ENCODE measurements around the gene SH3BP1. TPM values are rescaled to one million over a fixed set of nuclear protein-coding genes. Genes with fewer than 3 reads are reported as not detected.

The SH3BP1 gene
- total and polyA plus RNA-seq, 4 donors: 3.6 to 8.8 (median 5.8) TPM

DNA sequence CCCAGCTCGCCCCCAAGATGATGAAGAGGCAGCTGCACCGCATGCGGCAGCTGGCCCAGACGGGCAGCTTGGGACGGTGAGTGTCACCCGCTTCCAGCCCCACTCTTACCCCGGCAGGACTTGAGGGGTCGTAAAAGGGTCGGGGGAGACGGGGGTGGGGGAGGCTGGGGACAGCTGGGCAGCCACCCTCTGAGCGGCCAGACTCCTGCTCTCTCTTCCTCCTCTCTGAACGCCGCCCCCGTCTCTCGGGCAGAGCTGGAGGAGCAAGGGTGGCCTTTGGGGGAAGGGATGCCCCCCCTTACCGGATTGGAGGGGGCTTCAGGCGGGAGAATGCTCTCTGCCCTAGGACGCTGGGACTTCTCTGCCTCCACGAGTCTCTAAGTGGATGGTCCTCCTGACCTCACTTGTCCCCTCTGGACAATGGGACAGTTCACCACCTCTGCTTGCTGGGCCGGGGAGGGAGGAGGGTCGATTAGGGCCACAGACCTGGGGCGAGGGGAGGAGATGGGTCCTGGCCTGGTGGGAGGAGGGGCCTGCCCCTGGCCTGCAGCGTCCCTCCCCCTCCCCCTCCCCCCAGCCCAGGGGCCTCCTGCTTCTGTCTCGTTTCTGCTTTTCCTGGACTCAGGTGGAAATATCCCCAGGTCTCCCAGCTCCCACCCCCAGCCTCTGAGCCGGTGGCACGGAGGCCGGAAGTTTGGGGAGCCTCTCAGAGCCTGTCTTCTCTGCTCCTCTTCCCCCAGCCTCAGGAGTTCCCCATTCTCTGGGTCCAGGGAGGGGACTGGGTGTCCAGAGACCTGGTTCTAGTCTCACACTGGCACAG is 512 bp downstream of the SH3BP1 start:
- H3K4me1 ChIP-seq (ENCODE audit: control insufficient read depth, insufficient read depth, low read length): peaks cover 40% of the 10 kb centered on the region
- no peak overlapping the region for H3K27ac ChIP-seq (ENCODE audit: low read depth, low read length)
- 12% methylated on average over 8 of the region's 27 CpGs for WGBS (ENCODE audit: insufficient coverage)

DNA sequence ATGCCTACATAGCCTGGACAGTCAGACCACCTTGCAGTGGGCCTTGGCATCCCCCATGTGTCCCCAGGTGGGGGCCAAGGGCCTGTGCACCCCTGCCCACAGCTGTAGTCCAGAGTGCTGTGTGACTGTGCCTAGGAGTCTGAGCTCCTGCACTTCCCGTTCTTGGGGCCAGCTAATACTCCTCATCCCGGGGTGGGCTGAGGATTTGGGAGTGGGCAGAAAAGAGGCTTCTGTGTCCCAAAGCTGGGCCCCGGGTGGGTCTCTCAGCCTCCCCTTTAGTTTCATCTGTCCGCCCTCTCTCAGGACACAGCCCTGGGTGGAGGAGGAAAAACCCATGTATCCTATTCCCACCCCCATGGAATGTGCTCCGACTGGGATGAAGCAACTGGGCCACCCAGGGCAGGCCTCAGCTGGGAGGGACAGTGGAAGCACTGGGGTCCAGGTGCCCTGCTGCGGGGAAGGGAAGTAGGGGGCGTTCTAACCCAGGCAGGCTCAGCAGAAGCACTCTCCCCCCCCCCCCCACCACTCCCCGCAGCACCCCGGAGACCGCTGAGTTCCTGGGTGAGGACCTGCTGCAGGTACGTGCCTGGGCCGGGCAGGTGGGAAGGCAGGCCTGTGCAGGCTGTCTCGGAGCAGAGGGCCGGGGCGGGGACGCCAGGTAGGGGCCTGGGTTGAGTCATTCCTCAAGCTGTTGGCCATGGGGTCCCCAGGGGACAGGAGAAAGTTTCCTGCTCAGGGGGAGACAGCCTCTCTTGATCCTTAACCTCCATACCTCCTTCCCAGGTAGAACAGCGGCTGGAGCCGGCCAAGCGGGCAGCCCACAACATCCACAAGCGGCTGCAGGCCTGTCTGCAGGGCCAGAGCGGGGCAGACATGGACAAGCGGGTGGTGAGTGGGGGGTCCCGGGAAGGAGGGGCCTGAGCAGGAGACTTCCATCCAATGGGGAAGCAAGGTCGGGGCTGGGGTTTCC is 1.4 kb downstream of the SH3BP1 start:
- H3K9me3 ChIP-seq (ENCODE audit: control insufficient read depth, insufficient read depth, low read length): no peaks in the 10 kb centered on the region
- H3K36me3 ChIP-seq (ENCODE audit: control insufficient read depth, insufficient read depth, low read length): peaks cover 17% of the 10 kb centered on the region
- WGBS (ENCODE audit: insufficient coverage): 79% methylated on average over 14 of the region's 24 CpGs
- H3K27ac ChIP-seq (ENCODE audit: low read depth, low read length): no peak overlapping the region
- DNase-seq (ENCODE audit: low read depth in 4 of 6, low spot score in 6 of 6): no peak
- H3K4me1 ChIP-seq (ENCODE audit: control insufficient read depth, insufficient read depth, low read length): peaks cover 34% of the 10 kb centered on the region
- H3K27me3 ChIP-seq (ENCODE audit: control insufficient read depth, insufficient read depth, low read length): peaks cover 10% of the 10 kb centered on the region
- no peak overlapping the region for H3K4me3 ChIP-seq (ENCODE audit: low read depth, low read length)

More for the DNA sequence above, 512 bp downstream of the SH3BP1 start:
- Histone ChIP-seq H3K27me3 (ENCODE audit: control insufficient read depth, insufficient read depth, low read length) (peaks cover 10% of the 10 kb centered on the region), H3K4me3 (ENCODE audit: low read depth, low read length) (peak overlapping the region; percentile 32), H3K9me3 (ENCODE audit: control insufficient read depth, insufficient read depth, low read length) (no peaks in the 10 kb centered on the region), H3K36me3 (ENCODE audit: control insufficient read depth, insufficient read depth, low read length) (peaks cover 19% of the 10 kb centered on the region)
- no peak for DNase-seq (ENCODE audit: low read depth in 4 of 6, low spot score in 6 of 6)

DNA sequence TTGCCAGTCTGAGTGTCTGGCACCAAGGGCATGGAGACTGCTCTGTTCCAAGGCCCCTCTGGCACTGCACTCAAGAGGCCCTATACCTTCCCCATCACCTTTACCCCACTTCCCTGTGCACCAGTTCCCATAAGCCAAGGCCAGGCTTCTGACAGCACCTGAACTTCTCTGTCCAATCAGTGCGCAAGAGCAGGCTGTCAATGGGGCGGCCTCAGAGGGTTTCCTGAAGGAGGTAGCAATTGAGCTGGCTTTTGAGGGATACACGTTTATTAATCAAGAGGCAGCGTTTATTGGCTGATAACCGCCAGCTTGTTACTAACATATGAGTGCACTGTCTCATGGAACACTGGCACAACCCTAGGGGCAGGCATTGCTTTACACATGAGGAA is 2.1 kb downstream of the SH3BP1 start:
- DNase-seq (ENCODE audit: low read depth in 4 of 6, low spot score in 6 of 6): no peak
- Histone ChIP-seq H3K27me3 (ENCODE audit: control insufficient read depth, insufficient read depth, low read length) (peaks cover 10% of the 10 kb centered on the region), H3K4me3 (ENCODE audit: low read depth, low read length) (no peak overlapping the region), H3K27ac (ENCODE audit: low read depth, low read length) (no peak overlapping the region), H3K4me1 (ENCODE audit: control insufficient read depth, insufficient read depth, low read length) (peaks cover 33% of the 10 kb centered on the region), H3K36me3 (ENCODE audit: control insufficient read depth, insufficient read depth, low read length) (peaks cover 11% of the 10 kb centered on the region), H3K9me3 (ENCODE audit: control insufficient read depth, insufficient read depth, low read length) (no peaks in the 10 kb centered on the region)
- WGBS (ENCODE audit: insufficient coverage): 95% methylated on average over 5 of the region's 5 CpGs

DNA sequence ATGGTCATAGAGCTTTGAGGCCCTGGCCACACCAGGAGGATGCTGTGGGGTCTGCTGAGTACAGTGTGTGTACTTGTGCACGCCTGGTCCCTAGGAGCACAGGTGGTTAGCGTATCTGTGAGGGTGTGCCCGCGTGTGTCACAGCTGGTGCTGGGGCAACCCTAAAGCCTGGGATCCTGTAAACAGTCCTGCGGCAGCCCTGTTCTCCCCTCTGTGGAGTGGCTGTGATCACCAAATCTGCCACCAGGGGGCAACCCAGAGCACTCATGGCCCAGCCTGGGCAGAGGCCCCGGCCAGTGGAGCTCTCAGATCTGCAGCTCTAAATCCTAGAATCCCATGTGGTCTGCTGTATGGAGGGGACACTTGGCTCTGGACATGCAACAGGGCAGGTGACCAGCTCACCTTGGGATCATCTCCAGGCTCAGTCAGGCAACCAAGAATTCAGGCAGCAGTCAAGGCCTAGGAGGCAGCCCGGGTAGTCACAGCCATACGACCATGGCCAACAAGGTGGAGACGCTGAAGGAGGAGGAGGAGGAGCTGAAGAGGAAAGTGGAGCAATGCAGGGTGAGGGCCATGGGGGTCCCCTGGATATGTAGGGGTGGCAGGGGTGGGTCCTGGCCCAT is 3.9 kb downstream of the SH3BP1 start:
- Histone ChIP-seq H3K27me3 (ENCODE audit: control insufficient read depth, insufficient read depth, low read length) (peaks cover 10% of the 10 kb centered on the region), H3K4me3 (ENCODE audit: low read depth, low read length) (no peak overlapping the region), H3K27ac (ENCODE audit: low read depth, low read length) (no peak overlapping the region), H3K4me1 (ENCODE audit: control insufficient read depth, insufficient read depth, low read length) (peaks cover 28% of the 10 kb centered on the region), H3K9me3 (ENCODE audit: control insufficient read depth, insufficient read depth, low read length) (no peaks in the 10 kb centered on the region), H3K36me3 (ENCODE audit: control insufficient read depth, insufficient read depth, low read length) (peaks cover 11% of the 10 kb centered on the region)
- DNase-seq (ENCODE audit: low read depth in 4 of 6, low spot score in 6 of 6): peak in 4 of 6 donors; percentile 56 to 90 (median 75)
- 43% methylated on average over 9 of the region's 9 CpGs for WGBS (ENCODE audit: insufficient coverage)

DNA sequence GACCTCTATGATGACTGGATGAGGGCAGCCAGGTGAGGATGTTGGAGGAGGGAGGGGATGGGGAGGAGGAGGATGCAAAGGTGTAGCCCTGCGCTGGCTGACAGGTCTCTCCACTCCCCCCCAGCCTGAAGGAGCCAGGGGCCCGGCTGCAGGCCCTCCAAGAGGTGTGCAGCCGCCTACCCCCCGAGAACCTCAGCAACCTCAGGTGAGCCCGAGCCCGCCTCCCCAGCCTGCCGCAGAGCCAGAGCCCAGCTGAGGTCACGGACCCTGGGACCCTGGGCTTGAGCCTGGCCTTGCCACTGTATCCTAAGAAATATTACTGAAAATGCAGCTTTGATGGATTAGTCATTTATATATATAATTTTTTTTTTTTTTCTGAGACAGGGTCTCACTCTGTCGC is 7.8 kb downstream of the SH3BP1 start:
- Histone ChIP-seq H3K36me3 (ENCODE audit: control insufficient read depth, insufficient read depth, low read length) (peaks cover 13% of the 10 kb centered on the region), H3K4me3 (ENCODE audit: low read depth, low read length) (no peak overlapping the region), H3K4me1 (ENCODE audit: control insufficient read depth, insufficient read depth, low read length) (peaks cover 7% of the 10 kb centered on the region), H3K27me3 (ENCODE audit: control insufficient read depth, insufficient read depth, low read length) (no peaks in the 10 kb centered on the region), H3K27ac (ENCODE audit: low read depth, low read length) (no peak overlapping the region), H3K9me3 (ENCODE audit: control insufficient read depth, insufficient read depth, low read length) (no peaks in the 10 kb centered on the region)
- 94% methylated on average over 8 of the region's 9 CpGs for WGBS (ENCODE audit: insufficient coverage)
- DNase-seq (ENCODE audit: low read depth in 4 of 6, low spot score in 6 of 6): no peak

DNA sequence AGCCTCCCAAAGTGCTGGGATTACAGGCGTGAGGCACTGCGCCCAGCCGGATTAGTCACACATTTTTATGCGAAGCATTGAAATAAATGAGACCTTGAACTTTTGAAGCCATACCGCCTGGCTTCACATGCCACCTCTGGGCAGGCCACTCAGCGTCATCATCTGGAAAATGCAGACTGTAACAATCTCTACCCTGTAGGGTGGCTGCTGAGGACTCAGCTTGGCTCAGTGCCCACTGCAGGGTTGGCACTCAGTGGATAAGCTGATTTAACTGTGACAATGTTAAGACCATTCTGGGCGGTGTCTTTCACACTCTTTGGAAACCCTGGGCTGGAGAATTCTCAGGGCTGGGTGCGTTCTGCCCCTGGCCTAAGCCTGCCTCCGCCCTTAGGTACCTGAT is 8.5 kb downstream of the SH3BP1 start:
- 60% methylated on average over 9 of the region's 9 CpGs for WGBS (ENCODE audit: insufficient coverage)
- no peak overlapping the region for H3K27ac ChIP-seq (ENCODE audit: low read depth, low read length)
- H3K4me1 ChIP-seq (ENCODE audit: control insufficient read depth, insufficient read depth, low read length): peaks cover 7% of the 10 kb centered on the region
- H3K27me3 ChIP-seq (ENCODE audit: control insufficient read depth, insufficient read depth, low read length): no peaks in the 10 kb centered on the region
- peak in 3 of 6 donors; percentile 20 to 56 (median 55) for DNase-seq (ENCODE audit: low read depth in 4 of 6, low spot score in 6 of 6)
- H3K4me3 ChIP-seq (ENCODE audit: low read depth, low read length): no peak overlapping the region
- H3K9me3 ChIP-seq (ENCODE audit: control insufficient read depth, insufficient read depth, low read length): no peaks in the 10 kb centered on the region
- peaks cover 11% of the 10 kb centered on the region for H3K36me3 ChIP-seq (ENCODE audit: control insufficient read depth, insufficient read depth, low read length)

DNA sequence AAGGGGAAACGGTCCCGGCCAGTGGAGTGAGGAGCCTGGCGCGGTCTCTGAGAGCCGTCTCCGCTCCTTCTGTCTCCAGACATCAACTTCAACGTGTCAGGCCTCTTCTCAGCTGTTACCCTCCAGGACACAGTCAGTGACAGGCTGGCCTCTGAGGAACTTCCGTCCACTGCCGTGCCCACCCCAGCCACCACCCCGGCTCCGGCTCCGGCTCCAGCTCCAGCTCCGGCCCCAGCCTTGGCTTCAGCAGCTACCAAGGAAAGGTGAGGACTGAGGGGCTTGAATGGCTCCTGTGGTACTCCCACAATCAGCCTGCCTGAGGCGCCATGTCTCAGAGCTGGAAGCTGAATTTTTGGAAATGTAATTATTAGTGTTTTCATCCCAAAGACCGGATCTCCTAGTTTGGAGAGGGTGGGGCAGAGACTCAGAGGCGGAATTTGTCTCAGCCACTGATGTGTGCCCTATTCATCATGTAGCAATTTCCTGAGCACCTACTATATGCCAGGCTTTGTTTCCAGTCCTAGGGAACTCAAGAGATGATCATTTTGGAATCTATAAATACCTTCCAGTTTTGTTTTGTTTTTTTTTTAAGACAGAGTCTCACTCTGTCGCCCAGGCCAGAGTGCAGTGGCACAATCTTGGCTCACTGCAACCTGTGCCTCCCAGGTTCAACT is 11.1 kb downstream of the SH3BP1 start:
- H3K9me3 ChIP-seq (ENCODE audit: control insufficient read depth, insufficient read depth, low read length): no peaks in the 10 kb centered on the region
- no peak overlapping the region for H3K27ac ChIP-seq (ENCODE audit: low read depth, low read length)
- H3K4me3 ChIP-seq (ENCODE audit: low read depth, low read length): no peak overlapping the region
- 96% methylated on average over 16 of the region's 17 CpGs for WGBS (ENCODE audit: insufficient coverage)
- H3K36me3 ChIP-seq (ENCODE audit: control insufficient read depth, insufficient read depth, low read length): peaks cover 11% of the 10 kb centered on the region
- no peaks in the 10 kb centered on the region for H3K27me3 ChIP-seq (ENCODE audit: control insufficient read depth, insufficient read depth, low read length)
- peaks cover 7% of the 10 kb centered on the region for H3K4me1 ChIP-seq (ENCODE audit: control insufficient read depth, insufficient read depth, low read length)
- DNase-seq (ENCODE audit: low read depth in 4 of 6, low spot score in 6 of 6): no peak

DNA sequence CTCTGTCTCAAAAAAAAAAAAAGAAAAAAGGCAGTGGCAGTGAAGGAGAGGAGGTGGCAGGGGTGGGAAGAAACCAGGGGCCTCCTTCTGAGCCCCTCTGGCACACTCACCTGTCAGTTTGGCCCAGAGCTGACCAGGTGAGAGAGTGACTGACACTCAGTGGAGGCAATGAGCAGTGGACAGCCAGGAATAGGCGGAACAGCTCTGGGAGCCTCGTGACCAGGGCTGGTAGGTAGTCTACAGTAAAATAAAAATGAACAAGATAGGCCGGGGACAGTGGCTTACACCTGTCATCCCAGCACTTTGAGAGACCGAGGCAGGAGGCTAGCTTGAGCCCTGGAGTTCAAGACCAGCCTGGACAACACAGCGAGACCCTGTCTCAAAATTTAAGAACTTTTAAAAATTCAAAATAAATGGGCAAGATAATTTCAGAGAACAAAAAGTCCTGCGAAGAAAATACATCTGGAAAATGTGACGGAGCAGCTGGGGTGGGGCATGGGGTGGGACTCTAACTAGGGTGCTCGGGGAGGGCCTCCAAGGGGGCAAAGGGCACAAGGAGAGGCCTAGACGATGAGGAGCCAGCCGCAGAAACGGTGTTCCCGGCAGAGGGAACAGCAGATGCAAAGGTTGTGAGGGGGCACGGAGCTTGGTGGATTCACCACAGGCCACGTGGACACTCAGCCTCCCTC is 15.2 kb downstream of the SH3BP1 start:
- no peak for DNase-seq (ENCODE audit: low read depth in 4 of 6, low spot score in 6 of 6)
- Histone ChIP-seq H3K27ac (ENCODE audit: low read depth, low read length) (no peak overlapping the region), H3K9me3 (ENCODE audit: control insufficient read depth, insufficient read depth, low read length) (no peaks in the 10 kb centered on the region), H3K4me3 (ENCODE audit: low read depth, low read length) (no peak overlapping the region), H3K36me3 (ENCODE audit: control insufficient read depth, insufficient read depth, low read length) (peaks cover 7% of the 10 kb centered on the region), H3K4me1 (ENCODE audit: control insufficient read depth, insufficient read depth, low read length) (peaks cover 15% of the 10 kb centered on the region), H3K27me3 (ENCODE audit: control insufficient read depth, insufficient read depth, low read length) (no peaks in the 10 kb centered on the region)
- 84% methylated on average over 10 of the region's 14 CpGs for WGBS (ENCODE audit: insufficient coverage)

DNA sequence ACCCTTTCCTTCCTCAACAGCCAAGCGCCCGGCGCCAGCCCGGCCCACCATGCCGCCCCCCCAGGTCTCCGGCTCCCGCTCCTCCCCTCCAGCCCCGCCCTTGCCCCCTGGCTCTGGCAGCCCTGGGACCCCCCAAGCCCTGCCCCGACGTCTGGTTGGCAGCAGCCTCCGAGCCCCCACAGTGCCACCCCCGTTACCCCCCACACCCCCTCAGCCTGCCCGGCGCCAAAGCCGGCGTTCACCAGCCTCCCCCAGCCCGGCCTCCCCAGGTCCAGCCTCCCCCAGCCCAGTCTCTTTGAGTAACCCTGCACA is 15.7 kb downstream of the SH3BP1 start:
- no peak overlapping the region for H3K4me3 ChIP-seq (ENCODE audit: low read depth, low read length)
- H3K27me3 ChIP-seq (ENCODE audit: control insufficient read depth, insufficient read depth, low read length): no peaks in the 10 kb centered on the region
- H3K9me3 ChIP-seq (ENCODE audit: control insufficient read depth, insufficient read depth, low read length): no peaks in the 10 kb centered on the region
- peaks cover 5% of the 10 kb centered on the region for H3K36me3 ChIP-seq (ENCODE audit: control insufficient read depth, insufficient read depth, low read length)
- H3K4me1 ChIP-seq (ENCODE audit: control insufficient read depth, insufficient read depth, low read length): peaks cover 20% of the 10 kb centered on the region
- no peak for DNase-seq (ENCODE audit: low read depth in 4 of 6, low spot score in 6 of 6)
- WGBS (ENCODE audit: insufficient coverage): 100% methylated on average over 2 of the region's 17 CpGs
- no peak overlapping the region for H3K27ac ChIP-seq (ENCODE audit: low read depth, low read length)
